Measurements from ENCODE around the gene FAM222B.

Gene FAM222B

DNA sequence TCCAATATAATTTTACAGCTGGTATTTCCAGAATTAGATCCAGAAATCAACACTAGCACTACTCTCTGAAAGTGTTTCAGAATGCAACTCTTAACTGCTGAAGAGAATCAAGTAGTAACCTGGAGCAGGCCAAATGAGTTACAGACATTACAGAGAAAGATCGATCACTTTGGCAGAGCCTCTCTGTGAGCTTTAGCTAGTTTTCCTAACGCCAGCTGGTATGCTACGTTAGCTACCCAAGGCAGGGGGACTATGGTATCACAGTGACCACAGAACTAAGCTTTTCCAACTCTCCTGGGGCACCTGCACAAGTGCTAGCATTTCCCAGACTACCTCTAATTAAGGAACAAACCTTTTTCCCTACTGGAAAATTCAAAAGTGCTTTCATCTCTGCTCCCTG, 68.4 kb downstream of the FAM222B start:
- DNase-seq (ENCODE audit: low read depth in 3 of 3), result no peak

DNA sequence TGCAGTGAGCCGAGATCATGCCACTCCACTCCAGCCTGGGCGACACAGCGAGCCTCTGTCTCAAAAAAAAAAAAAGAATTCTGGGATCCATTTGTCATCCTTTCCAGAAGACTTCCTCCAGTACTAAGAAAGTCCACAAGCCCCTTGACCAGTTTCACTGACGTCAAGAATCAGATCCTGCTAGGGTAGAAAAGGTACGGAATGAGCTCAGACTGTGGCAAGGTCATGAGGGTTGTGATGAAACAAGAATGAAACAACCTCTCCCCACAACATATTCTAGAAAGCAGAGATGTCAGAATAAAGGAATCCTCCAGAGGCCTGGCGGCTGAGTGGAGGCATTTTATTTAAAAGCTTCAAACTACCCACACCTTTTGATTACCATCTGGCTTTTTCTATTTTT, 68.9 kb downstream of the FAM222B start:
- DNase-seq (ENCODE audit: low read depth in 3 of 3), result no peak

DNA sequence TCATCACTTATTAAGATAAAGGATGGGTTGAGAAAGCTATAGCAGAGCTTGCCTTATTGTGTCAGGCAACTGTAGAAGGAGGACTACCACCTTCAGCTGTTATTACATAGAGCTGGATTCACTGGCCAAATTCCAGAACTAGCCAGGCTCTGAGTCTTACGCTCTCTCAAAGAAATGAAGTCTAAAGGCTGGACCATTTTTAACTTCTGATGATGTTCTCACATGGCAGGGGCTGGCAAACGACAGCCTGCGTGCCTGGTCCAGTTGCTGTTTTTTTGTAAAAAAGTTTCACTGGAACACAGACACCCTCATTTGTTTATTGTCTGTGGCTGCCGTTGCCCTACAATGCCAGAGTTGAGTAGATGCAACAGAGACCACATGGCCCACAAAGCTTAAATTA, 77.6 kb downstream of the FAM222B start:
- DNase-seq (ENCODE audit: low read depth in 3 of 3), result no peak

DNA sequence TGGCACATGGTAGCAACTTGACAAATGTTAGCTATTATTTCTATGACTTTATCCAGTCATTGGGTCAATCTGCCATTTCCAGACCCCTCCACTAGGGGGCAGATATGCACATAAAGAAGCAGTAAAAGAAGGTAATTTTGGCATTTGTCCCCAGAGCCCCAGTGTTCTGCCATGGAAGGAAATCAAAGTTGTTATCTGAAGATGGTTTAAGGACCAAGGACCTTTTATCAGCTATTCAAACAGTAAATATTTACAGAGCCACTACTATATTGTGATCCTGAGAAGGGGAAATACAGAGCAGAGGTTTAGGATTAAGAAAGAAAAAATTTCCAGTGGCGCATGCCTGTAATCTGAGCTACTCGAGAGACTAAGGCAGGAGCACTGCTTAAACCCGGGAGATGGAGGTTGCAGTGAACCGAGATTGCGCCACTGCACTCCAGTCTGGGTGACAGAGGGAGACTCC, 78.8 kb downstream of the FAM222B start:
- DNase-seq (ENCODE audit: low read depth in 3 of 3), result peak; percentile 54 to 70 (median 66)

DNA sequence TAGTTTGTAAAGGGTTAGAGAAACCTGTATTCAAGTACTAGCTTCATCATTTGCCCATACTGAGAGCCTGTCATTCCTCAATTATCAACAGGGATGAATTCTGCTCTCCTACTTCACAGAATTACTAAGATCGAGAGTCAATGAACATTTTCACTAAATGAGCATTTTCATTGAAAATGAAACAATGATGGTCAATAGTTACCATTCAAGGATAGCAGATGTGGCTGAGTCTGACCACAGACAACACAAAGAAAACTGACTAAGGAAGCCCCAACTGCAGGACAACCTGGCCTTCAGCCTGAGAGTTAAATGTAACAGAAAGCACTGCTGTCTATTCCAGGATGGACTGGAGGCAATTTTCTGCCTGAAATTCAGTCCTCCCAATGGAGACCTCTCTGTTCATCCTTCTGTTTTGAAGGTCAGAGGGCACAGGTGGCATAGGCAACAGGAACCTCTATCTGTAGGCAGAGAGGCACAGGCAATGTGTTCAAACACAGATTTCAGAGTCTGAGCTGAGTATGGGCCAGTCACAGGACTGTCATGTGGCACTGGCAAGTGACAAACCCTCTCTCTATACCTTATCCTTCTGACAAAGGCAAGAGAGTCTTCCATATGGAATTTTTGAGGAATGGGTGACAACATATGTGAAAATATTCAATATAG, 79.3 kb downstream of the FAM222B start:
- DNase-seq (ENCODE audit: low read depth in 3 of 3), result no peak

DNA sequence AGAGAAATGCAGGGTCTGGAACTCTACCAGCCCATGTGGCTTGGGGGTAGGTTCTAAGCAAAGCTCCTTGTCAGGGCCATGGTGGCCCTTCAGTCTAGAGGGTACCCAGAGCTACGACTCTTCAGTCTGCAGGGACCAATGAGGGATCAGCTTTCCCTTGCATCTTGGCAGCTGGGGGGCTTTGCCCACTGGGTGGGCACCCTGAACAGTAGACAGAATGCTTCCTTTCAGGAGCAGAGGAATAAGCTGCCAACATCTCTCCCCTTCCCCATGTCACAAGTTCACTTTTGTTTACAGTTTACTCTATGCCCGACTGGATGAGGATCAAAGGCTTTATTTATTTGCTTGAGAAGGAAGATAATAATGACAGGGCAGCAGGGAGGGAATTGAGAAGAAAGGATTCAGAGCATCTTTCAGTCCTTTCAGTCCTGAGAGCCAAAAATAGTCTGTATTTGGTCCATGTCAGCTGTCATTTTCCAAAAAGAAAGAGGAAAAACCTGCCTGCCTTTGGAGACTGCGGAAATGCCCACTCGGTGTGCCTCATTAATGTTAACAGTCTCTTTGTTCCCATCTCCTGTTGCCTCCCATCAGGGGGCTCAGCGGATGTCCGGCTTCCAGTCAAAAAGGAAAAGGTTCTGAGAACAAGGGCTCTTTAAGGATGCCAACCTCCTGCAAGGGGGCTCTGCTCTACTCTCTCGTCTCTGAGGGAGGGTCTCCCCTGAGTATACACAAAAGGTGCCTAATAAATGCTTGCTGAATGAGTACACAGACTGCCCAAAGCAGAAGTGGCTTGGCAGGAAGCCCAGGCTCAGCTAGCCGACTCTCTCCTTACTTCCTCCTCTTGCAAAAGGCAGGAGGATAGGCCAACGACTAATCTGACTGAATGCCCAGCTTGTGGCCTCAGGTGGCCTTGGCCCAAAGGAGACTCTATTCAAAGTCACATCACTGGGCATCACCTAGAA, 81.7 kb downstream of the FAM222B start:
- no peak for DNase-seq (ENCODE audit: low read depth in 3 of 3)

DNA sequence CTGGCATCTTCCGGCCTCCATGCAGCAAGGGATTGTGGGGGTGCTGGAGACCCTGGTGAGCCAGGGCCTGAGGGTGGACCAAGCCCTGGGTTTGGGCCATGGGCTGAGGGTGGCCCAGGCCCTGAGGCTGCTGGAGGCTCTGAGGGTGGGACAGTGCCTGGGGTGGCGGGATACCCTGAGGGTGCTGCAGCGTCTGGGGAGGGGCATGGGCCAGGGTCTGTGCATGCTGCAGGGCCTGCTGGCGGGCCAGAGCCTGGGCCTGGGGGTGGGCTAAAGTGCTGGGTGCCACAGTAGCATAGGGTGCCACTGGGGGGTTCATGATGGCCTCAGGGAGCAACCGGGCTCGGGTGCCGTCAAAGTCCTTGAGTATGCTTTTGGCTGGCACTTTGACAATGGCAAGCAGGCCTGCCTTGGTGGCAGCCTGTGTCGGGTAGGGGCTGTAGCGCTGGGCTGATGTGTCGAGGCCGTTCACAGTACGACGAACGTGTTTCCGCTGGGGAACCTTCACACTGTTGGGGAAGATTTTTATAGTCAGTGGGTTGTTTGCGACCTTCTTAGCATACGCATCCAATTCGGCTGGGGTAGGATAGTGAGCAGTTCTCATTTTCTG, 83.2 kb downstream of the FAM222B start:
- DNase-seq (ENCODE audit: low read depth in 3 of 3), result no peak

DNA sequence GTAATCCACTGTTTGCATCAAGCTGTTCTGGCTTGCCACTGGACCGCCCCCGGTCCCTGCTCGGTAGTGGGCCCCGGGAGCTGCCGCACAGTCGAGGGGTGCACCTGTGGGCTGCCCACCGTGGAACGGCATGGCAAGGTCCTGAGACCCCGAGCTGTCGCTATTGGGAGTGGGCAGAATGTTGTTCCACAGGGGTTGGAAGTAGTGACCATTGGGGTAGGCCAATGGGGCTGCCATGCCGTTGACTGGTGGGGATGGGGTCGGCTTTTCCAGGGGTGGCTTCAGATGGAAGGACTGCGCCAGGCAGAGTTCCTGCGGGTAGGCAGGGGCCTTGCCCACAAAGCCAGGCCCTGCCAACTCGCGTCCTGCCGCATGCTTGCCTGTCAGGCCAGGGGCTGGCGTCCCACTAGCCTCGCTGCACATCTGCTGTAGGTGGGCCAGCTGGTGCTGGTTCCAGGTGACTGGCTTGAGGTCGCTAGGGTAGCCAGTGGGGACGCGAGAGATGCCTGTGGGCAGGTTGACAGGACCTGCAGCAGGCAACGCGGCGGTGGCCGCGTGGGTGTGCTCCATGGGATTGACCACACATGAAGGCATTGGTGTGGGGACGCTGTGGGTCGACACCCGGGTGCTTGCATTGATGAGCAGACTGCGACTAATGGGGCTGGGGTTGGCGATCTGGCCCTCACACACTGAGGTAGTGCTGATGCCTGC, 84.0 kb downstream of the FAM222B start:
- no peak for DNase-seq (ENCODE audit: low read depth in 3 of 3)

DNA sequence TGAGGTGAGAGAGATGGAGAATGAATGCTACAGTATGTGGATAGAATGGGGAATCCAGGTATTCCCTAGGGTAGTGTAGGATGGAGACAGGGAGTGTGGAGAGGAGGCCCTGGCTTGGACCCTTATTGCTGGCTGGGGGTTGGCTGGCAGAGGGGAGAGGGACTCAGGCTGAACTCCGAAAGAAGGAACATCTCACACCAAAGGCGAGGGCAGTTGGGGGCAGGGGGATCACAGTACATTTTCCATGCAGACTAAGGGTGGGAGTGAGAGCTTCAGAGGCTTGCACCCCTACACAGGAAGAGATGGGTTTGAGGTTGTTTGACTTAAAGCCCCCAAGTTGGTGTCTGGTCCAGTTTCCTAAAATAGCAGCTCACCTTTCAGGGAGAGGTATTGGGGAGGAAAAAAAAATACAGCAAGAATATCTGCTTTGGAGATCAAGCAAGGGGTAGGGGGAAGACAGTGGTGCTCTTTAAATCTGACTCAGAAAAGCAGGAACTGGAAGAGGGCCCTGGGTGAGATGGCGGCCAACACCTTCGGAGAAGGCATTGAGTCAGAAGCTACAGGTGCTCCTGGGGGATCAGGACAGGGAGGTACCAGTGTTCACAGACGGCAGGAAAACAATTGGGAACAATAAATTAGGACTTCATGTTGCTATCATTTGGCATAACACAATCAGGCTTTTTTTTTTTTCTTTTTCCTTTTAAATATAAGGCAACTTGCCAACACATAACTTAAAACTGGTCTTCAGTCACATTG, 86.4 kb downstream of the FAM222B start:
- no peak for DNase-seq (ENCODE audit: low read depth in 3 of 3)

DNA sequence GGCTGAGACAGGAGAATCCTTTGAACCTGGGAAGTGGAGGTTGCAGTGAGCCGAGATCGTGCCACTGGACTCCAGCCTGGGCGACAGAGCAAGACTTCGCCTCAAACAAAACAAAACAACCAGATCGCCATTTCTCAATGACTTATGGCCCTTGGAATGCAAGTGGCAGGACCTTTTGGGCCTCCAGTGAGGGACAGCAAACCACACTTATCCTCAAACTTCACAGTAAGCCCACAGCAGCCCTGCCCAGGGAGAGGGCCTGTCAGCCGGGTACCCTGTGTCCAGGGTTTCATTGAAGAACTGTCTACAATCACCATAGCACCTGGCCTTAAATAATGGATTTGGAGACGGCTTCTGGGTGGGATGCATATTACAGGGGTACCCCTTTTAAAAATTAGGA, 87.1 kb downstream of the FAM222B start:
- DNase-seq (ENCODE audit: low read depth in 3 of 3), result no peak

DNA sequence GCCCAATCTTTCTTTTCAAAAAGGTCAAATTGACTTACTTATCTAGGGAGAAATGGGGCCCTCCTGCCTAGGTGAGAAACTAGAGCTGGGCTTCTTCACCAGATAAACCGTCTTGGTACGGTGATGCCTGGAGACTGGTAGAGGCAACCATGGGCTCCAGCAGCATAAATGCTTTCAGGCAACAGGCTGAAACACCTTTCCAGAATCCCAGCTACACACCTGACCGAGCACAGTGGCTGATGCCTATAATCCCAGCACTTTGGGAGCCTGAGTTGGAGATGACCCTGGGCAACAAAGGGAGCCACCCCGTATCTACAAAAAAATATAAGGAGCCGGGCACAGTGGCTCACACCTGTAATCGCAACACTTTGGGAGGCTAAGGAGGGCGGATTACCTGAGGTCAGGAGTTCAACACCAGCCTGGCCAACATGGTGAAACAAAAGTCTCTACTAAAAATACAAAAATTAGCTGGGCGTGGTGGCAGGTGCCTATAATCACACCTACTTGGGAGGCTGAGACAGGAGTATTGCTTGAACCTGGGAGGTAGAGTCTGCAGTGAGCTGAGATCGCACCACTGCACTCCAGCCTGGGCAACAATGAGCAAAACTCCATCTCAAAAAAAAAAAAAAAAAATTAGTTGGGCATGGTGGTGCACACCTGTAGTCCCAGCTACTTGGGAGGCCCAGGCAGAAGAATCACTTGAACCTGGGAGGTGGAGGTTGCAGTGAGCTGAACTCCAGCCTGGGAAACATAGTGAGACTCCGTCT, 90.8 kb downstream of the FAM222B start:
- no peak for DNase-seq (ENCODE audit: low read depth in 3 of 3)

DNA sequence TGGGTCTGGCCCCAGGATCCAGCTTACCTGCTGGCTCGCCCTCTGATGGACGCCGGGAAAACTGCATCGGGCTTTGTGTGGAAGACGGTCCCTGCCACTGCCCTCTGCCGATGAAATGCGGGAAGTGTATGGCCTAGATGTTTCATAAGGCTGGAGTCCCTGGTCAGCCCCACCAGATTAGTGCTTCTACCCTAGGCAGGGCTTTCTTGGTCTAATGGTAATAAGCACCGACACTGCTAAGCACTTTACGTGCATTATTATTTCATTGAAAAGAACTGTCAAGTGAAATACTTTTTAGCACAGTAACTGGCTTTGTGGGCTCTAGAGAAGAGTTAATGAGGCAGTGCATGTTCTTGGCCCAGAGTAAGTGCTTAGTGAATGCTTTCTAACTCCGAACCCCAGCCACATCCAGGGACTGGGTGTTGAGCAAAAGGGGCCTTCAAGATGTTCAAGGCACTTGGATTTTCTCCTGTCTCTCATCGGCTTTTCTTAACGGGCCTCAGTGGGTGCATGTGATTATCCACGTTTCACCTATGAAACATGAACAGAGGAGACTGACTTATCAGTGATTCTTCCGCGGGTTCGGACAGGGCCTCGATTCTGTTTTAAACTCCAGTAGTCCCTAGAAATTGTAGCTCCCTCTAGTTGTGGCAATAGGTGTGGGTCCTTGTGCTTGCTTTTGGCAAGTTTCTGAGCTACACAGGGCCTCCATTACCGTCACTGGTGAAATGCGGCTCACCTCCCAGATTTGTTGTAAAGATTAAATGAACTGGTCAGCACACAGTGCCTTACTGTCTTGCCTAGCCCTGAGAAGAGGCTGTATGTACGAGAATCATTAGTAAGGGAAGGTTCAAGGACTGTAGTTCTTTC, 92.2 kb downstream of the FAM222B start:
- peak; percentile 83 to 88 (median 83) for DNase-seq (ENCODE audit: low read depth in 3 of 3)

DNA sequence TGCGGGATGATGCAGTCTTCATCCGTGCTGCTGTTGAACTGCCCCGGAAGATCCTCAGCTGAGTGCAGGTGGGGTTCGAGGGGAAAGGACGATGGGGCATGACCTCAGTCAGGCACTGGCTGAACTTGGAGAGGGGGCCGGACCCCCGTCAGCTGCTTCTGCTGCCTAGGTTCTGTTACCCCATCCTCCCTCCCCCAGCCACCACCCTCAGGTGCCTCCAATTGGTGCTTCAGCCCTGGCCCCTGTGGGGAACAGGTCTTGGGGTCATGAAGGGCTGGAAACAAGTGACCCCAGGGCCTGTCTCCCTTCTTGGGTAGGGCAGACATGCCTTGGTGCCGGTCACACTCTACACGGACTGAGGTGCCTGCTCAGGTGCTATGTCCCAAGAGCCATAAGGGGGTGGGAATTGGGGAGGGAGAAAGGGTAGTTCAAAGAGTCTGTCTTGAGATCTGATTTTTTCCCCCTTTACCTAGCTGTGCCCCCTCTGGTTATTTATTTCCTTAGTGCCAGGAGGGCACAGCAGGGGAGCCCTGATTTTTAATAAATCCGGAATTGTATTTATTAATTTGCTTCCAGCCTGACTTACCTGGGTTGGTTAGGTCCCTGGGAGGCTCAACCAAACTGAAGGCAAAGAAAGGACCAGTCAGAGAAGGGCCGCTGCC, 92.9 kb downstream of the FAM222B start:
- no peak for DNase-seq (ENCODE audit: low read depth in 3 of 3)

DNA sequence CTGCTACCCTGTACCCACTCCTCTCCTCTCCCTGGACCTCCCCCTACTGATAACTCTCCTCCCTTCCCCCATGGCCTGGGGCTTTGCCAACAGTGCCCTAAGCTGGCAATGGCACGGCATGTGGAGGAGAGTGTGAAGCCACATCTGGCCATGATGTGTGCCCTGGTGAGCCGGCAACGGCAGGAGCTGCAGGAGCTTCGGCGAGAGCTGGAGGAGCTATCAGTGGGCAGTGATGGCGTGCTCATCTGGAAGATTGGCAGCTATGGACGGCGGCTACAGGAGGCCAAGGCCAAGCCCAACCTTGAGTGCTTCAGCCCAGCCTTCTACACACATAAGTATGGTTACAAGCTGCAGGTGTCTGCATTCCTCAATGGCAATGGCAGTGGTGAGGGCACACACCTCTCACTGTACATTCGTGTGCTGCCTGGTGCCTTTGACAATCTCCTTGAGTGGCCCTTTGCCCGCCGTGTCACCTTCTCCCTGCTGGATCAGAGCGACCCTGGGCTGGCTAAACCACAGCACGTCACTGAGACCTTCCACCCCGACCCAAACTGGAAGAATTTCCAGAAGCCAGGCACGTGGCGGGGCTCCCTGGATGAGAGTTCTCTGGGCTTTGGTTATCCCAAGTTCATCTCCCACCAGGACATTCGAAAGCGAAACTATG, 93.6 kb downstream of the FAM222B start:
- no peak for DNase-seq (ENCODE audit: low read depth in 3 of 3)

DNA sequence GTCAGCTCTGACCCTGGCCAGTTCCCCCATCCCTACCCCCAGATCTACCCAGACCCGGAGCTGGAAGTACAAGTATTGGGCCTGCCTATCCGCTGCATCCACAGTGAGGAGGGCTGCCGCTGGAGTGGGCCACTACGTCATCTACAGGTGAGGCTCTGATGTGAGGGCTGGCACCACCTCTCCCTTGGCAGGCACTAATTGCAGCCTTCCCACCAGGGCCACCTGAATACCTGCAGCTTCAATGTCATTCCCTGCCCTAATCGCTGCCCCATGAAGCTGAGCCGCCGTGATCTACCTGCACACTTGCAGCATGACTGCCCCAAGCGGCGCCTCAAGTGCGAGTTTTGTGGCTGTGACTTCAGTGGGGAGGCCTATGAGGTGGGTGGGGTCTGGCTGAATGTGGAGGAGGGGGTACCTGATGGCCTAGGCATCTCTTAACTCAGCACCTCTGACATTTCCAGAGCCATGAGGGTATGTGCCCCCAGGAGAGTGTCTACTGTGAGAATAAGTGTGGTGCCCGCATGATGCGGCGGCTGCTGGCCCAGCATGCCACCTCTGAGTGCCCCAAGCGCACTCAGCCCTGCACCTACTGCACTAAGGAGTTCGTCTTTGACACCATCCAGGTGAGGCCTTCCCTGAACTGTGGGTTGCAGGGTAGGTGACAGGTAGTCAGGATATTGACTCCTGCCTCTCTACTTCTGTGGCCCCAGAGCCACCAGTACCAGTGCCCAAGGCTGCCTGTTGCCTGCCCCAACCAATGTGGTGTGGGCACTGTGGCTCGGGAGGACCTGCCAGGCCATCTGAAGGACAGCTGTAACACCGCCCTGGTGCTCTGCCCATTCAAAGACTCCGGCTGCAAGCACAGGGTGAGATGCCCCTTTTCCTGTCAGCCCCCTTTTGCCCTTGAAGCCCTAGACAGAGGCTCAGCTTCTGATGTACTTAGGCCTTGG, 94.5 kb downstream of the FAM222B start:
- DNase-seq (ENCODE audit: low read depth in 3 of 3), result no peak

DNA sequence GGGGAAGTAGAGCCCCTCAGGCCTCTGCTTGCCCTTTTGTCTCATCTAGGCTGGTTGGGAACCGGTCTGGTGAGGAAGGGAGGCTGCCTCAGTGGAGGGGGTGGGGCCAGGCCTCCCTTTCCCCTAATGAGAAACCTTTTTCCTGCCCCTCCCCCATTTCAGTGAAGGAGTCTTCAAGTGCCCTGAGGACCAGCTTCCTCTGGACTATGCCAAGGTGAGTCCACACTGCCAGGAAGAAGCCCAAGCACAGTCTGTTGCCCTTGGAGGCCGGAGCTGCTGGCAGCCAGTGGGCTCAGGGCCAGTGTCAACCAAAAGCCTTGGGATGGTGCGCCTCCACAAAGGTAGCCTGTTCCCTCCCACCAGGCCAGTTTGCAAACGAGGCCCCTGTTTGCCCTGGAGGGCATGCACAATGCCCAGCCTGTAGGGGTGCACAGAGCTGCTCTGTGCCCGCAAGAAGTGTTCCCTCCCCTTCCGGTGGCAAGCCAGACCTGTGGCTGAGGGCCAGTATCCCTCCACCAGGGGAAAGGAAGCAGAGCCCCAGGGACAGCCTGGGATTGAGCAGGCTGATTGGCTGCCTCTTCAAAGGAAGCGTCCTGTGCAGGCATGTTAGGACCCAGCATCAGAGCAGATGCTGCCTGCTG, 95.4 kb downstream of the FAM222B start:
- DNase-seq (ENCODE audit: low read depth in 3 of 3), result no peak

DNA sequence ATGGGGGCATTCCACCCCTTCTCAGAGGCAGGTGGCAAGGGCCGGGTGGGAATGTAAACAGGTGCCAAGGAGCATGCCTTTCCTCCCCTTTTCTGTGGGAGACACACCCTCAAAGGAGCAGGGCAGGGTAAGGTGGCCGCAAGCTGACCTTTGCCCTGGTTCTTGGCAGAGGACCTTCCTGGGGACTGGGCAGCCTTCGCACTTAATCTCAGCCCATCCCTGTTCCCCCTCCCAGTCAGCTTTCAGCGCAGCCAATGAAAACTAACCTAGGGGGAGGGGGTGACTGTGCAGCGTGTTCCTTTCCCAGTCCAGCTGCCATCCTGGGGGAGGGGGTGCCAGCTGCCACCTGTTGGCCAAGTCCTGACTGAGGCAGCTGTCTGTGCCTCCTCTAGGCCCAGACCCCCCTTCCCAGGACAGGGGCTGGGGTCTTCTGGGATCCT, 96.0 kb downstream of the FAM222B start:
- DNase-seq (ENCODE audit: low read depth in 3 of 3), result no peak

Data from stimulated activated CD4-positive, alpha-beta T cell treated with anti-CD3 and anti-CD28 coated beads, TNF-alpha, amount 100 ng/mL, for 48 hours (primary cell).